AG10803 (cell line): Measurements from ENCODE around the gene ZNRF1.
A peak's percentile ranks its signal among the peaks of the same experiment; 100 is the strongest.

Experiments
- DNase-seq: peaks from one replicate; pipeline ENCODE4 v3.0.0; 2010; ENCODE audit warnings: low read depth
- H3K4me3 ChIP-seq: 2 replicates; pipeline ENCODE4 v1.5.1; 2011; ENCODE audit warnings: mild to moderate bottlenecking, low read length, control low read depth
- TF ChIP-seq, protein P1 (sequence below): conservative IDR thresholded peaks from 2 replicates; pipeline ENCODE4 v1.5.1; 2011; ENCODE audit warnings: mild to moderate bottlenecking, low read length, control low read depth, inconsistent platforms

Gene ZNRF1

DNA sequence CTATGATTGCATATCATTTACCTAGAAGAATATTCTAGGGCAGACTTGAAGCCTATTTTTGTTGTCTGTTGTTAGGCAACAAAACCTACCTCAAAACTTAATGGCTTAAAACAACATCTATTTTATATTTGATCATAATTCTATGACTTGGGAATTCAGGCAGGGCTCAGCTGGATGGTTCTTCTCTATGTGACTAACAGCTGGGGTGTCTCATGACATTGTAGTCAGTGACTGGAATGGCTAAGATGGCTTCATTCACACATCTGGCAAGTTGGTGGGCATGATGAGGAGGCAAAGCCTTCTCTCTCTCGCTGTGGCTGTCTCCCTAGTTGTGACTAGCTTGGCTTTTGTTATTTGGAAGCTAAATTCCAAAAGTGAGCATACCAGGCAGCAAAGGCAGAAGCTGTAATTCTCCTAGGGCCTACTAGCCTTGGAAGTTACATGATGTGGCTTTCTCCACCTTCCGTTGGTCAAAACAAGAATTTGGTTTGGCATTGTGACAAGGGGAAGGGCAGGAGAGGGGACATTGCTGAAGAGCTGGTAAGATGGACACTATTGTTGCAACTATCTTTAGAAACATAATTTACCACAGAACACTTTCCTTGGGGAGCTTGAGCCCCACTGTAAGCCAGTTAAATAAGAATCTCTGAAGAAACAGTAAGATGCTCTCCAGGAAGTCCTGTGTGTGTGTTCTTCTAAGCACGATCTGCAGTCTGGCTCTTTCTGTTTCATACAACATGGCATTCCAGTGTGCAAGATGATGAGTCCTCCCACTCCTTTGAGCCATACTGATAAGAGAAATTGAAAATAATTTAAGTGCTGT, 39.4 kb downstream of the ZNRF1 start:
- no peak for DNase-seq
- TF ChIP-seq, protein P1, sequence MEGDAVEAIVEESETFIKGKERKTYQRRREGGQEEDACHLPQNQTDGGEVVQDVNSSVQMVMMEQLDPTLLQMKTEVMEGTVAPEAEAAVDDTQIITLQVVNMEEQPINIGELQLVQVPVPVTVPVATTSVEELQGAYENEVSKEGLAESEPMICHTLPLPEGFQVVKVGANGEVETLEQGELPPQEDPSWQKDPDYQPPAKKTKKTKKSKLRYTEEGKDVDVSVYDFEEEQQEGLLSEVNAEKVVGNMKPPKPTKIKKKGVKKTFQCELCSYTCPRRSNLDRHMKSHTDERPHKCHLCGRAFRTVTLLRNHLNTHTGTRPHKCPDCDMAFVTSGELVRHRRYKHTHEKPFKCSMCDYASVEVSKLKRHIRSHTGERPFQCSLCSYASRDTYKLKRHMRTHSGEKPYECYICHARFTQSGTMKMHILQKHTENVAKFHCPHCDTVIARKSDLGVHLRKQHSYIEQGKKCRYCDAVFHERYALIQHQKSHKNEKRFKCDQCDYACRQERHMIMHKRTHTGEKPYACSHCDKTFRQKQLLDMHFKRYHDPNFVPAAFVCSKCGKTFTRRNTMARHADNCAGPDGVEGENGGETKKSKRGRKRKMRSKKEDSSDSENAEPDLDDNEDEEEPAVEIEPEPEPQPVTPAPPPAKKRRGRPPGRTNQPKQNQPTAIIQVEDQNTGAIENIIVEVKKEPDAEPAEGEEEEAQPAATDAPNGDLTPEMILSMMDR, result no peak
- no peak overlapping the region for H3K4me3 ChIP-seq

DNA sequence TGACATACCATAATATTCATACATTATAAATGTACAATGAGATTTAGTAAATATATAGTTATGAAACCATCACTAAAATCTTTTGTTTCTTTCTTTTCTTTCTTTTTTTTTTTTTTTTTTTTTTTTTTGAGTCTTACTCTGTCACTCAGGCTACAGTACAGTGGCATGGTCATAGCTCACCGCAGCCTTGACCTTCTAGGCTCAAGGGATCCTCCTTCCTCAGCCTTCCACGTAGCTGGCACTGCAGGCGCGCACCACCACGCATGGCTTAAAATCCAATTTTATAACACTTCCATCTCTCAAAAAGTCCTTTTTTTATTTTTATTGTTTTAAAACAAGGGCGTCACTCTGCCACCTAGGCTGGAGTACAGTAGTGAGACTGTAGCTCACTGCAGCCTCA, 41.1 kb downstream of the ZNRF1 start:
- TF ChIP-seq, protein P1, result no peak
- no peak for DNase-seq
- no peak overlapping the region for H3K4me3 ChIP-seq

DNA sequence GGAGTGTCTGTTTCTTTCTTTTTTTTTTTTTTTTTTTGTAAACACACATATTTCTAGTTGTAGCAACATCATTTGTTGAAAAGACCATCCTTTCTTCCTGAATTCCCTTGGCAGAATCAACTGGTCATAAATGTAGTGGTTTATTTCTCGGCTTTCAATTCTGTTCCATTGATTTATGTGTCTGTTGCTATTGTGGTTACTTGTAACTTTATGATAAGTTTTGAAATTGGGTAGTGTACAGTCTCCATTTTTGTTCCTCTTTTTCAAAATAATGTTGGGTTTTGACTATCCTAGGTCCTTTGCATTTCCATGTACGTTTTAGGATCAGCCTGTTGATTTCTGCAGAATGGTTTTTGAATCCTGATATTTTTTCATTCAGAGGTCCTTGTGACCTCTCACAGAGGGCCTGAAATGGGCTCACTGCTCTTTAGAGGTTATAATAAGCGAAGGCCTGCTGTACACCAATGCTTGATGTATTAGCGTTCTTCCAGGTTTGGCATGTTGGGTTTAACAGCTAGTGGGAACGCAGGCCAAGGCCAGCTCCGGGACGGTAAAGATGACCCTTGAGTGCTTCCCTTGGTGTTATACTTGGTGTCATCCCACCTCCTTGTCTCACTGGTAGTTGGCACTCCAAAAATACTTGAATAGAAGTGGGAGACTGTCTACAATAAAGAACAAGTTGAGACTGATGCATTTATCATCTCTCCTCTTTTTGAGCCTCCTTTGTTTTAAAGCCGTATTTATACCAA, 43.8 kb downstream of the ZNRF1 start:
- TF ChIP-seq, protein P1, result no peak
- H3K4me3 ChIP-seq, result no peak overlapping the region
- peak; percentile 28 for DNase-seq

DNA sequence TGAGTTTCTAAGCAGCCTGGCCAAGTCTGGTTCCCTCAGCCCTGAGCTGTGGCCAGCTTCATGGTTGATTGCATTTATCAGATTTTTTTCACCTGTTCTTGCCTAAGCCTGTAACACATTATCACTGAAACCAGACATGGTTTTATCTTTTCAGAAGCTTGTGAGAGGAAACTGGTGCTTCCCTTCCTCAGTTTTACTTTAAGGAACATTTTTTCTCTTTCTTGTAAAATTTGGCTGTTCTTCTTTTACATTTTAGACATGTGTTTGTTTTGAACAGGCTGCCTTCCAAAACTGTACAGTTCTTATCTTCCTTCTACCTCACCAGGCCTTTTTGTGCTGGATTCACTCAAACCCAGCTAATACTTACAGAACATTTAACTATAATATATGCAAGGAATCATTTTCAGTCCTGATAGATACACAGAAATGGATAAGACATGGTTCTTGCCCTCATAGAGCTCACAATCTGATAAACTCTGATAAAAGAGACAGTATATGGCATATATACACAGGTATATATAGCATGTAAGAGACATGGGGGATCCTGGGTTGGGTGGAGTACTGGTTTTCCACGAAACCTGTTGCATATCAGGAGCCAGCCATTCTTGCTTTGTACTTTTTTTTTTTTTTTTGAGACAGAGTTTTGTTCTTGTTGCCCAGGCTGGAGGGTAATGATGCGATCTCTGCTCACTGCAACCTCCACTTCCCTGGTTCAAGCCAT, 44.5 kb downstream of the ZNRF1 start:
- no peak for DNase-seq
- TF ChIP-seq, protein P1, result no peak
- no peak overlapping the region for H3K4me3 ChIP-seq

DNA sequence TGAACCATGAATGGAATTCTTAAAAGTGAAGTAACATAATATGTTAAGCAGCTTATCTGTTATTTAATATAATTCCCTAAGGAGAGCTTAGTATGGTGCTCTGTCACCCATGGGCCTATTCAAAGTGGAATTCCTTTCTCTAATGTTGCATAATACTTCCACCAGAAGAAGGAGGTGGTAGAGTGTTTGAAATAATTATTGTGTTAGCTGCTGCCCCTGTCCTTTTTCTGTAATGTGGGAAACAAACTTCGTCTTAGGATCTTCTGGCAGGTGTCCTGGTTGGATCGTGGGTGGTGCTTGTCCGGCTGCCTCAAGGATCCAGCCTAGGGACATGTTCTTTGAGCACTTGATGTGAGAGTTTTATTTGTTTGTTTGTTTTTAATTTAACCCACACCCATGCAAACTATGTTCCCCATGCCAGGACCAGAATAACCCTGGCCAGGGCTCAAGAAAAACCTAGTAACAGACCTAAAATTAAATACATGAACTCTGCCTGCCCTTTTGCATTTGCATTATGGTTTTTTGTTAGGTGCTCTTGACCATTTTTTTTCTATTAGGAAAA, 46.1 kb downstream of the ZNRF1 start:
- peak; percentile 81 for DNase-seq

DNA sequence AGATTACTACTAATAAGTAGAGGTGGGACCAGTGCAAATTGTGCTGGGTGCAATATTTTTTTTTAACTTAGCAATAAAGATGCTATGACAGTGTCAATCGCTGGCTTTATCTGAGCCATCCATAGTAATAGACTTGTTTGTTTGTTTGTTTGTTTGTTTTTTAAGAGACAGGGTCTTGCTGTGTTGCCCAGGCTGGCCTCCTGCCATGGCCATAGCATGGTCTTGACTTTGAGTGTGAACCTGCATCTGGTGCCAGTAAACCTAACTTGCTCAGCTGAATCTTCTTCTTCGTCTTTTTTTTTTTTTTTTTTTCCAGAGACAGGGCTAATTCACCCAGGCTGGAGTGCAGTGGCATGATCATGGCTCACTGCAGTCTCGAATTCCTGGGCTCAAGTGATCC, 46.6 kb downstream of the ZNRF1 start:
- DNase-seq, result no peak
- TF ChIP-seq, protein P1, result no peak
- H3K4me3 ChIP-seq, result no peak overlapping the region

More for the DNA sequence above, 46.1 kb downstream of the ZNRF1 start:
- no peak overlapping the region for H3K4me3 ChIP-seq
- TF ChIP-seq, protein P1, result no peak
